ENCODE data around the gene BNC2.
A peak's percentile ranks its signal among the peaks of the same experiment; 100 is the strongest.

The BNC2 gene

GRCh38 chr9:16675131-16675530, 195.3 kb downstream of the BNC2 start:
- no peak for DNase-seq

- DNase-seq = no peak
Observed at GRCh38 chr9:16673171-16673570, 197.3 kb downstream of the BNC2 start.

- no peak for DNase-seq
Observed at GRCh38 chr9:16672501-16672900, 198.0 kb downstream of the BNC2 start.

DNA sequence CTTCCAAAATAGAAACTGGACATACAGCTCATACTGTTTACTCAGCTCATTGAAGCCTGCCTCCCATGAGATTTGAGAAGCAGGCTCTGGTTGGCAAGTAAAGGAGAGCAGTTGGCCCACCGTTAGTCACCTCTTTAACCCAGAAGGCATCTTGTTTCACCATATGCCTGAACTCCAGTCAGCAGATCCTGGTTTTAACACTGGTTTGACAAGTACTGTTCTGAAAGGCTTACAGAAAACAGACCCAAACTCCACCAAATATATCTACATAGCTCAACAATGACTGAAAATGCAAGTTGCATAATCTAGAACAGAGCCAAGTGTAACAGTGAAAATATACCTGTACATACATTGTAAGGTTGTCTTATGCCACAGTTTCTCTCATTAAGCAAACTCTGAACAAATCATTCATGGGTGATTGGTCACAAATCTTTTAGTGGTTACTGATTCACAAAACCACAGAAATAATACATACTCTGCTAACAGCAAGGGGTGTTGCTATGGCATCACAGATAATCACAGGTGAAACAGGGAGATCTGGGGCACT, 198.8 kb downstream of the BNC2 start:
- DNase-seq = no peak

- DNase-seq = no peak
Observed at GRCh38 chr9:16670791-16671190, 199.7 kb downstream of the BNC2 start.

DNA sequence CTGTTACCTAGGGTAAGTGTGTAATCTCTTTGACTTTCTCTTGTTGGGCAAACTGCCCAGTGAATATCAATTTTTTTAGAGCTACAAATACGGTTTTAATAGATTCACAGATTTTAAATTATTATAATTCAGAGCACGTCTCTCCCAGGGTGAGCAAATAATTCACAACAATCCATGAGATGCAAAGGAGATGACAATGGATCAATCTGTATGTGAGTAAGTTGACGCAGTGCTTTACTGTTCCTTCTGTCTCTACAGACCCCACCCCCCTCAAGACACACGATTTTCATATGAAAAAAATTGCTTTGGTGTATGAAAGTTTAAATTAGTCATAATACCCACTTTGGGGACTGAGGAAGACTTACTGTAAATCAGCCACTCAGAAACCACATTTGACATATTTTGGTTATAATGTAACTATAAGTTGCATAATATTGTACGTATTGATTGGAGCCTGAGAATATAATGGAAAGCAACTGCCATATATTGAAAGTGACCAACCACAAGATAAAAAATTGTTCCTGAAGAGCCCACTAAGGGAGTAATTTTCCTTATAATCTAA, 201.7 kb downstream of the BNC2 start:
- DNase-seq = no peak

DNA sequence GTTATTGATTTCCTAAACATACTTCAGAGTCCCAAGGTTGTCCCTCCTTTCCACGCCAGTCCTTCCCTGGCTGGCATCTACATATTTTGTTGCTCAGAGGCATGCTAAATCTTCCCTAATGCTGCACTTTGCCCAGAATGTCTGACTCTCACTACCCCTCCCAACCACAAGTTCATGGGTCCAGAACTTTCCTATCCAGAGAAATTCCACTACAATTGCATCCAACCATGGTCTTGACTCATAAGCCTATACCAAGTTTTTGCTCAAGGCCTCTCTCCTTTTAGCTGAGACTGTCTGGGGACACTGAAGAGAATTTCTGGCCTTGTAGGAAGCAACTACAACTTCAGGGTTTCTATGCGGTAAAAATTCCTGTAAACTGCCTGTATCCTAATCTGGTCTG, 206.3 kb downstream of the BNC2 start:
- DNase-seq = no peak

DNA sequence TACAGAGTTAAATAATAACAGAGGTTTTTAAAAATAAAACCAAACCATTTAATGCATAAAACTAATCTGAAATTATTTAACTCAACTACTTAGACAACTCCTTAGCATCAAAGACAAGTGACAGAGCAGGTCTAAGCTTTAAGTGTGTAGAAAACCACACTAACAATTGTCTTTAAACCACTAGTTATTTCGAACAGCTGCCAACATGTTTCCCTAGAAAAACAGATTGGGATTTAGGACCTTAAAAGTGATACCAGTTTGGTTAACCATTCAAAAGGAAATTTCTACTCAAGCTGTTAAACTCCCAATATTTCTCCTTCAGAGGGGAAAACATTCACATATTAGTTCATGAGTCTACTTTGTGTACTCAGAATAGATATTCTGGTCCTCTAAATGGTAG, 208.7 kb downstream of the BNC2 start:
- DNase-seq = no peak

GRCh38 chr9:16659096-16659495, 211.4 kb downstream of the BNC2 start:
- no peak for DNase-seq

DNA sequence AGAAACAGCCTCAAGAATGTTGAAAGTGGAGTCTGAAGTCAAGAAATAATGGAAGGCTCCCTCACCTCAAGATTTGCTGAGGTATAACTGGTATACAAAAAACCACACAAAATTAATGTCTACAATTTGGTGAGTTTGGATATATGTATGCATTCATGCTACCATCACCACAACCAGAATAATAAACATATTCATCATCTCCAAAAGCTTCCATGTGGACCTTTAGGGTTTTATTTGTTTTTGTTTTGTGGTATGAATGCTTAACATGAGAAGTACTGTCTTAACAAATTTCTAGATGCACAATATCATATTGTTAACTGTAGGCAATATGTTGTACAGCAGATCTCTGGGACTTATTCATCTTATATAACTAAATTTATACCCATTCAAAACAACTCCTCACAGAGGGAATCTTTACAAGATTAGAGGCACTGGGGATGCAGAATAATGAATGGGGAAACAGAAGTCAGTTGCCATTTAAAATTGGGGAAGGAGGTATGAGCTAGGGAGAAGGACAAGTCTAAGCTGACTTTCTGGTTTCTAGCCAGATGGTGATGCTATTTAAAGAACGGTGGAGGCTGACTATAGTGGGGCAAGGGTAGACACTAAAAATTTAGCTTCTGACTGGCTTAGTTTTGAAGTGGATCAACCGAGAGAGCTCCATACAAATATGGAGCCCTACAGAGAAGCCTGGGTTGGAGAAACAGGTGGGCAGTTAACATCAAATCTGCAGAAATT, 213.9 kb downstream of the BNC2 start:
- DNase-seq = no peak

GRCh38 chr9:16654596-16655126, 215.8 kb downstream of the BNC2 start:
- DNase-seq = no peak

- peak in 1 of 58 donors; percentile 1 for DNase-seq
Observed at GRCh38 chr9:16653491-16654399, 216.7 kb downstream of the BNC2 start.

GRCh38 chr9:16652582-16652981, 217.9 kb downstream of the BNC2 start:
- no peak for DNase-seq

GRCh38 chr9:16651446-16651964, 219.0 kb downstream of the BNC2 start:
- no peak for DNase-seq

DNA sequence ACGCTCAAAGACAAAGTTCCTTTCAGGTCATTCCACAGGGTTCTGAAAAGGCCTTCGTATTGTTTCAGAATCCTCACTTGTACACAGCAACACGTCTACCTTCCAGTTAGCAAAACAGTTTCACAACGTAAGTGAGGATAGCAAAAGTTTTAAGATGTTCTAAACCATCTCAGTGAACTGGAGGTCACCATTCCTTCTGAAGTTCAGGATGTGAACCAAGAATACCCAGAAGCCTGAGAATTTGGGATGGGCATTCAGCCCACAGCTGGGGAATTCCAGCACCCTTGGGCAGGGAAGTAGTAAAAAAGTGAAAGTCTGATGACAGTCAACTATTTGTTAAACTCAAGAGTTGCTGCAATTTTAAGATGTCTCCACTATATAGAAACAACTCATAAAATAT, 224.5 kb downstream of the BNC2 start:
- DNase-seq = no peak

DNA sequence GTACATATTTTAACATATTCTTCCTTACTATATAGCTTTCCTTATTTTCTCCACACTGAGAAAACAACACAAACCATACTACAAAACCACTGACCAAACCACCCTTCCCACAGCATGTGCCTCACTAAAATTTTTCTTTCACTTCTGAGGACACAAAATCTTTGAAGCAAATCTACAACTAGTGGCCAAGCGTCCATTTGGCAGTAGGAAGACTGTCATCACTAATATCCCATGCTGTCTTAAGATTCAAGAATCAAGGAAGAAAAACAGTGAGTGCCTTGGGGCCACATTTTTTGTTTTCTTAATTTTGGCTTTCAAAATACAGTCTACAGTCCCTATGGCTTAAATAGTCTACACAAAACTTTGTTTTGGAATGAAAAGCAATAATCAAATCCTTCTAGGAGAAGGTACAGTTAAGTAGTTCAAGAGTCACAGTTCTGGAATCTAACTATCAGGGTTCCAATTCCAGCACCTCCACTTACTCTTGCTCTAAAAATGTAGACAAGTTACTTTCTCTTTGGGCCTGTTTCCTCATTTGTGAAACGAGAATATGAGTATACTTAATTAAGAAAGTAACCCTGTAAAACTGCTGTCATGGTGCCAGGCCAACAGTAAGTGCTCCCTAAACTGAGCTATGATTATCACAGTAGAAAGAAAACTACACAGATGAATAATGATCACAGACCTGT, 227.9 kb downstream of the BNC2 start:
- no peak for DNase-seq

DNA sequence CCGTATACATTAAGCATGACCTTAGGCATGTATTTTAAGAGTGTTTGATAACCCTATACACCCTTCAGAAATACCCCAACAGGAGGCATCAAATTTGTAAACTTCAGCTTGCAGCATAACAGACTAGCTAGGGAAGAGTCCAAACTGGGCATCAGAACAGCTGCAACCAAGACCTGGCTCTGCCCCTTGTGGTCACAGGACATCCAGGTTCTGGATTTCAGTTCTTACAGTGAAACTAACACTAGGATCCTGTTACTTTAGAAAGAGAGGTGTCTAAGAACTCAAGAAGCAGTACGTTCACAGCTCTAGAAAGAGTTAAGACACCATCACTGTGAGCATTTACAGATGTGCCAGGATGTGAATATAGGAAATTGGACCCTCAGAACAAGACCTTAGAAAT, 229.8 kb downstream of the BNC2 start:
- DNase-seq = no peak

DNA sequence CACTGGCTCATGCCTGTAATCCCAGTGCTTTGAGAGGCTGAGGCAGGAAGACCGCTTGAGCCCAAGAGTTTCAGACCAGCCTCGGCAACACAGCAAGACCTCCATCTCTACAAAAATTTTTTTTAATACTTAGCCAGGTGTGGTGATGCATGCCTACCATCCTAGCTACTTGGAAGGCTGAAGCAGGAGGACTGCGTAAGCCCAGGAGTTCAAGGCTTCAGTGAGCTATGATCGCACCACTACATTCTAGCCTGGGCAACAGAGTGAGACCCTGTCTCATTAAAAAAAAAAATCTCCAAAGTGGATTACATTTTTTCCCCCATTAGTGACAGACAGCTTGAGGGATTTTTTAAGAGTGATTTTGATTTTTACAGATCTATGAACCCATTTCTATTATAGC, 230.8 kb downstream of the BNC2 start:
- no peak for DNase-seq

- no peak for DNase-seq
Observed at GRCh38 chr9:16637911-16638310, 232.6 kb downstream of the BNC2 start.

DNA sequence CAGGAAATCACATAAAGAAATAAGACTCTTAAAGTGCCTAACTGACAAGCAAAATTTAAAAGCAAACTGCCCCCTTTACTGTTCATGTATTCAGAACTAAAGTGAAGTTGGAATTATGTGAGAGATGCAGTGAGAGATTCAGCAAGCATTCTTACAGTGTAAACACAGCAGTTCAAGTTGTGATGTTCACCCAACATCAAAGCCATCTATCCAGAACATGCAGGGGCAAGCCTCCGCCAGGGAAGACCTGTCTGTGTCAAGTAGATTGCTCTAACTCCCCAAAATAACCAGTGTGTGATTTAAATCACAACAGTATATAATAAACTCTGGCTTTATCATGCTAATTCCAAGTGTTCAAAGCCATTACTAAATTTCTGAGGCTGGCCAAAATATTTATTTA, 233.3 kb downstream of the BNC2 start:
- no peak for DNase-seq

- DNase-seq = no peak
Observed at GRCh38 chr9:16633794-16634193, 236.7 kb downstream of the BNC2 start.
